GM23338 (cell line): Measurements from ENCODE around the gene SEMA4D. TPM values are rescaled to one million over a fixed set of nuclear protein-coding genes. Genes with fewer than 3 reads are reported as not detected.

Source experiments
- ATAC-seq: fragments of 200-7000 bp; cut with Tn5 transposase; 3 replicates; pipeline ENCODE4 v1.9.1; 2020
- DNase-seq: peaks from one replicate; pipeline ENCODE4 v3.0.0-alpha.2; 2015; ENCODE audit warnings: low spot score
- H2AFZ ChIP-seq: fragments of 200-600 bp; sonication (generic); 2 replicates; pipeline ENCODE4 v1.8.0; 2016; ENCODE audit warnings: antibody characterized with exemption, mild to moderate bottlenecking, moderate library complexity
- H3F3A ChIP-seq: fragments of 200-600 bp; sonication (generic); replicated peaks from 2 replicates; pipeline ENCODE4 v1.8.0; 2017; ENCODE audit warnings: antibody characterized with exemption, mixed run types, low read depth
- H3K27ac ChIP-seq: fragments of 200-600 bp; sonication (generic); 2 replicates; pipeline ENCODE4 v1.6.1; 2016; ENCODE audit warnings: low read depth
- H3K27me3 ChIP-seq: fragments of 200-600 bp; sonication (generic); 2 replicates; pipeline ENCODE4 v1.8.0; 2016; ENCODE audit warnings: mild to moderate bottlenecking, mixed run types, moderate library complexity; ENCODE audit not compliant: insufficient read depth
- H3K36me3 ChIP-seq: fragments of 200-600 bp; sonication (generic); 2 replicates; pipeline ENCODE4 v1.8.0; 2016; ENCODE audit warnings: mild to moderate bottlenecking; ENCODE audit not compliant: insufficient read depth
- H3K4me1 ChIP-seq: fragments of 200-600 bp; sonication (generic); 2 replicates; pipeline ENCODE4 v1.8.0; 2016; ENCODE audit warnings: mild to moderate bottlenecking, moderate library complexity; ENCODE audit not compliant: insufficient read depth
- H3K4me2 ChIP-seq: fragments of 200-600 bp; sonication (generic); 2 replicates; pipeline ENCODE4 v1.7.1; 2017; ENCODE audit warnings: mixed run types
- H3K4me3 ChIP-seq: fragments of 200-600 bp; sonication (generic); 2 replicates; pipeline ENCODE4 v1.6.1; 2016; ENCODE audit warnings: mixed run types
- H3K79me2 ChIP-seq: fragments of 200-600 bp; sonication (generic); replicated peaks from 2 replicates; pipeline ENCODE4 v1.8.0; 2017; ENCODE audit warnings: mild to moderate bottlenecking; ENCODE audit not compliant: insufficient read depth
- H3K9me2 ChIP-seq: fragments of 200-600 bp; sonication (generic); 2 replicates; pipeline ENCODE4 v1.8.0; 2017; ENCODE audit not compliant: insufficient read depth
- H4K20me1 ChIP-seq: fragments of 200-600 bp; sonication (generic); replicated peaks from 2 replicates; pipeline ENCODE4 v1.8.0; 2017; ENCODE audit warnings: mild to moderate bottlenecking; ENCODE audit not compliant: insufficient read depth
- H3K27ac Mint-ChIP-seq: 2 replicates; pipeline ENCODE4 v1.8.0; 2020; ENCODE audit warnings: inconsistent platforms, mild to moderate bottlenecking, moderate library complexity, mixed read lengths
- H3K27me3 Mint-ChIP-seq: 3 replicates; pipeline ENCODE4 v1.8.0; 2022; ENCODE audit warnings: low read depth, mild to moderate bottlenecking, moderate library complexity, mixed read lengths, inconsistent platforms; ENCODE audit not compliant: insufficient read depth, poor library complexity
- H3K36me3 Mint-ChIP-seq: 3 replicates; pipeline ENCODE4 v1.8.0; 2021; ENCODE audit warnings: low read depth, mild to moderate bottlenecking, inconsistent platforms, moderate library complexity, mixed read lengths
- H3K4me1 Mint-ChIP-seq: 3 replicates; pipeline ENCODE4 v1.8.0; 2020; ENCODE audit warnings: mild to moderate bottlenecking, inconsistent platforms, mixed read lengths
- H3K4me3 Mint-ChIP-seq: 3 replicates; pipeline ENCODE4 v1.8.0; 2021; ENCODE audit warnings: moderate library complexity, mild to moderate bottlenecking, inconsistent platforms, mixed read lengths
- H3K9me3 Mint-ChIP-seq: 3 replicates; pipeline ENCODE4 v1.8.0; 2020; ENCODE audit warnings: moderate library complexity, mild to moderate bottlenecking, inconsistent platforms, mixed read lengths
- CREB1 ChIP-seq: fragments of 250-450 bp; sonication (Bioruptor Pico); IDR thresholded peaks from 2 replicates; pipeline ENCODE4 v1.5.0; 2020; ENCODE audit warnings: low read depth, mild to moderate bottlenecking, moderate library complexity
- CTCF ChIP-seq, 2 experiments: fragments of 200-600 bp in 1 of 2; sonication (generic) in 1 of 2; conservative IDR thresholded peaks; 2 replicates each; pipeline versions ENCODE4 v1.5.1 to v1.6.1; 2016 to 2017; ENCODE audit warnings: antibody characterized with exemption in 2 of 2, low read depth in 2 of 2, mild to moderate bottlenecking in 2 of 2, moderate library complexity in 1 of 2
- ETS1 ChIP-seq: IDR thresholded peaks from 2 replicates; pipeline ENCODE4 v1.6.1; 2016; ENCODE audit warnings: antibody characterized with exemption
- EZH2 ChIP-seq: fragments of 200-600 bp; sonication (generic); IDR thresholded peaks from one replicate; pipeline ENCODE4 v1.8.0; 2017; ENCODE audit warnings: antibody characterized with exemption, mild to moderate bottlenecking, low read depth; ENCODE audit not compliant: unreplicated experiment
- EZH2phosphoT487 ChIP-seq: fragments of 200-600 bp; sonication (generic); IDR thresholded peaks from one replicate; pipeline ENCODE4 v1.8.1; 2018; ENCODE audit warnings: antibody characterized with exemption; ENCODE audit not compliant: unreplicated experiment
- JUNB ChIP-seq: IDR thresholded peaks from one replicate; pipeline ENCODE4 v1.6.1; 2016; ENCODE audit warnings: antibody characterized with exemption; ENCODE audit not compliant: unreplicated experiment
- NANOG ChIP-seq: IDR thresholded peaks from 2 replicates; pipeline ENCODE4 v1.6.1; 2016; ENCODE audit warnings: antibody characterized with exemption, borderline replicate concordance
- POLR2AphosphoS5 ChIP-seq: IDR thresholded peaks from 2 replicates; pipeline ENCODE4 v1.6.1; 2016; ENCODE audit warnings: antibody characterized with exemption, low read depth
- REST ChIP-seq: IDR thresholded peaks from one replicate; pipeline ENCODE4 v1.6.1; 2018; ENCODE audit warnings: antibody characterized with exemption; ENCODE audit not compliant: unreplicated experiment
- STAT1 ChIP-seq: IDR thresholded peaks from one replicate; pipeline ENCODE4 v1.6.1; 2016; ENCODE audit warnings: antibody characterized with exemption; ENCODE audit not compliant: unreplicated experiment
- ZNF114 ChIP-seq: fragments of 250-450 bp; sonication (Bioruptor Pico); IDR thresholded peaks from 2 replicates; pipeline ENCODE4 v1.5.0; 2020; ENCODE audit warnings: mild to moderate bottlenecking, moderate library complexity
- ZNF331 ChIP-seq: fragments of 250-450 bp; sonication (Bioruptor Pico); IDR thresholded peaks from 2 replicates; pipeline ENCODE4 v1.5.0; 2020; ENCODE audit warnings: low read depth, mild to moderate bottlenecking, moderate library complexity
- polyA plus RNA-seq: library from polyadenylated mRNA; unstranded; fragments of >200 nt; fragmentation: Nextera tagmentation; extraction: Ambion mirVana; gene quantifications from 2 replicates; pipeline ENCODE4 v1.2.1, GENCODE V29; 2016
- total RNA-seq: library from RNA; depleted of rRNA; stranded (reverse); fragments of >200 nt; shearing (Covaris generic); gene quantifications from 2 replicates; pipeline ENCODE4 v1.2.3, GENCODE V29; 2014
- TF ChIP-seq, protein P1 (sequence below): fragments of 250-450 bp; sonication (Bioruptor Pico); IDR thresholded peaks from 2 replicates; pipeline ENCODE4 v1.5.0; 2020; ENCODE audit warnings: mild to moderate bottlenecking, moderate library complexity

The SEMA4D gene
- total and polyA plus RNA-seq, 2 experiments from 2014 or later = 19.3 to 63.0 TPM

GRCh38 chr9:89418882-89419640 lies 78.9 kb downstream of the SEMA4D start:
- DNase-seq (no peak), ATAC-seq (no peak)
- Histone ChIP-seq H2AFZ (no peak overlapping the region), H3K4me3 (no peak overlapping the region), H3K36me3 (no peaks in the 10 kb centered on the region), H3K4me2 (no peak overlapping the region), H3K4me1 (no peaks in the 10 kb centered on the region), H3K27me3 (no peaks in the 10 kb centered on the region), H4K20me1 (peaks cover 9% of the 10 kb centered on the region), H3K9me2 (no peaks in the 10 kb centered on the region), H3F3A (no peaks in the 10 kb centered on the region), H3K79me2 (peaks cover 54% of the 10 kb centered on the region), H3K27ac (0 out of 2 replicates have a peak overlapping the region, but pooled peaks have one; percentile 26)
- peaks cover 17% of the 10 kb centered on the region; the same call in 2 of the 3 replicates for H3K4me1 Mint-ChIP-seq
- no peak overlapping the region for H3K27ac Mint-ChIP-seq
- H3K36me3 Mint-ChIP-seq = peaks cover 20% of the 10 kb centered on the region
- TF ChIP-seq JUNB = no peak
- no peak for TF ChIP-seq ZNF331 (CRISPR knock-in tag)
- no peak for TF ChIP-seq CREB1 (CRISPR knock-in tag)
- no peak for TF ChIP-seq REST
- TF ChIP-seq ETS1 = no peak
- TF ChIP-seq EZH2 = no peak
- TF ChIP-seq EZH2phosphoT487 = no peak
- no peak for TF ChIP-seq CTCF (conservative IDR thresholded peaks at IDR 0.05; ENCODE audit: low read depth in 2 of 2)
- TF ChIP-seq, protein P1, sequence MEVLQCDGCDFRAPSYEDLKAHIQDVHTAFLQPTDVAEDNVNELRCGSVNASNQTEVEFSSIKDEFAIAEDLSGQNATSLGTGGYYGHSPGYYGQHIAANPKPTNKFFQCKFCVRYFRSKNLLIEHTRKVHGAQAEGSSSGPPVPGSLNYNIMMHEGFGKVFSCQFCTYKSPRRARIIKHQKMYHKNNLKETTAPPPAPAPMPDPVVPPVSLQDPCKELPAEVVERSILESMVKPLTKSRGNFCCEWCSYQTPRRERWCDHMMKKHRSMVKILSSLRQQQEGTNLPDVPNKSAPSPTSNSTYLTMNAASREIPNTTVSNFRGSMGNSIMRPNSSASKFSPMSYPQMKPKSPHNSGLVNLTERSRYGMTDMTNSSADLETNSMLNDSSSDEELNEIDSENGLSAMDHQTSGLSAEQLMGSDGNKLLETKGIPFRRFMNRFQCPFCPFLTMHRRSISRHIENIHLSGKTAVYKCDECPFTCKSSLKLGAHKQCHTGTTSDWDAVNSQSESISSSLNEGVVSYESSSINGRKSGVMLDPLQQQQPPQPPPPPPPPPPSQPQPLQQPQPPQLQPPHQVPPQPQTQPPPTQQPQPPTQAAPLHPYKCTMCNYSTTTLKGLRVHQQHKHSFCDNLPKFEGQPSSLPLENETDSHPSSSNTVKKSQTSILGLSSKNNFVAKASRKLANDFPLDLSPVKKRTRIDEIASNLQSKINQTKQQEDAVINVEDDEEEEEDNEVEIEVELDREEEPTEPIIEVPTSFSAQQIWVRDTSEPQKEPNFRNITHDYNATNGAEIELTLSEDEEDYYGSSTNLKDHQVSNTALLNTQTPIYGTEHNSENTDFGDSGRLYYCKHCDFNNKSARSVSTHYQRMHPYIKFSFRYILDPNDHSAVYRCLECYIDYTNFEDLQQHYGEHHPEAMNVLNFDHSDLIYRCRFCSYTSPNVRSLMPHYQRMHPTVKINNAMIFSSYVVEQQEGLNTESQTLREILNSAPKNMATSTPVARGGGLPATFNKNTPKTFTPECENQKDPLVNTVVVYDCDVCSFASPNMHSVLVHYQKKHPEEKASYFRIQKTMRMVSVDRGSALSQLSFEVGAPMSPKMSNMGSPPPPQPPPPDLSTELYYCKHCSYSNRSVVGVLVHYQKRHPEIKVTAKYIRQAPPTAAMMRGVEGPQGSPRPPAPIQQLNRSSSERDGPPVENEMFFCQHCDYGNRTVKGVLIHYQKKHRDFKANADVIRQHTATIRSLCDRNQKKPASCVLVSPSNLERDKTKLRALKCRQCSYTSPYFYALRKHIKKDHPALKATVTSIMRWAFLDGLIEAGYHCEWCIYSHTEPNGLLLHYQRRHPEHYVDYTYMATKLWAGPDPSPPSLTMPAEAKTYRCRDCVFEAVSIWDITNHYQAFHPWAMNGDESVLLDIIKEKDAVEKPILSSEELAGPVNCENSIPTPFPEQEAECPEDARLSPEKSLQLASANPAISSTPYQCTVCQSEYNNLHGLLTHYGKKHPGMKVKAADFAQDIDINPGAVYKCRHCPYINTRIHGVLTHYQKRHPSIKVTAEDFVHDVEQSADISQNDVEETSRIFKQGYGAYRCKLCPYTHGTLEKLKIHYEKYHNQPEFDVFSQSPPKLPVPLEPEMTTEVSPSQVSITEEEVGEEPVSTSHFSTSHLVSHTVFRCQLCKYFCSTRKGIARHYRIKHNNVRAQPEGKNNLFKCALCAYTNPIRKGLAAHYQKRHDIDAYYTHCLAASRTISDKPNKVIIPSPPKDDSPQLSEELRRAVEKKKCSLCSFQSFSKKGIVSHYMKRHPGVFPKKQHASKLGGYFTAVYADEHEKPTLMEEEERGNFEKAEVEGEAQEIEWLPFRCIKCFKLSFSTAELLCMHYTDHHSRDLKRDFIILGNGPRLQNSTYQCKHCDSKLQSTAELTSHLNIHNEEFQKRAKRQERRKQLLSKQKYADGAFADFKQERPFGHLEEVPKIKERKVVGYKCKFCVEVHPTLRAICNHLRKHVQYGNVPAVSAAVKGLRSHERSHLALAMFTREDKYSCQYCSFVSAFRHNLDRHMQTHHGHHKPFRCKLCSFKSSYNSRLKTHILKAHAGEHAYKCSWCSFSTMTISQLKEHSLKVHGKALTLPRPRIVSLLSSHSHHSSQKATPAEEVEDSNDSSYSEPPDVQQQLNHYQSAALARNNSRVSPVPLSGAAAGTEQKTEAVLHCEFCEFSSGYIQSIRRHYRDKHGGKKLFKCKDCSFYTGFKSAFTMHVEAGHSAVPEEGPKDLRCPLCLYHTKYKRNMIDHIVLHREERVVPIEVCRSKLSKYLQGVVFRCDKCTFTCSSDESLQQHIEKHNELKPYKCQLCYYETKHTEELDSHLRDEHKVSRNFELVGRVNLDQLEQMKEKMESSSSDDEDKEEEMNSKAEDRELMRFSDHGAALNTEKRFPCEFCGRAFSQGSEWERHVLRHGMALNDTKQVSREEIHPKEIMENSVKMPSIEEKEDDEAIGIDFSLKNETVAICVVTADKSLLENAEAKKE (CRISPR knock-in tag) = no peak
- no peak for TF ChIP-seq ZNF114 (CRISPR knock-in tag)
- TF ChIP-seq NANOG = no peak
- no peak for TF ChIP-seq STAT1
- no peak for TF ChIP-seq POLR2AphosphoS5
- H3K4me3 Mint-ChIP-seq = no peak overlapping the region
- H3K9me3 Mint-ChIP-seq = no peaks in the 10 kb centered on the region; the same call in none of the 3 replicates
- peaks cover 13% of the 10 kb centered on the region for H3K27me3 Mint-ChIP-seq
